SK-MEL-5 (cell line): ENCODE results near the gene SLC15A3. TPM values are rescaled to one million over a fixed set of nuclear protein-coding genes. Genes with fewer than 3 reads are reported as not detected.

Source experiments
- DNase-seq: peaks from one replicate; pipeline ENCODE4 v3.0.0-alpha.2; 2016; ENCODE audit warnings: low read depth, low spot score
- in situ Hi-C: cut with HindIII; loops from 2 replicates; pipeline ENCODE4 v1.10.0; 2016; ENCODE audit warnings: low sequenced_read_pairs, high pct_unique_total_duplicates, low pct_unique_long_range_greater_than_20kb
- total RNA-seq: library from RNA; depleted of rRNA; stranded (reverse); fragments of >200 nt; shearing (Covaris generic); gene quantifications from 2 replicates; pipeline ENCODE4 v1.2.3, GENCODE V29; 2014

The SLC15A3 gene
- total RNA-seq, 1 experiment from 2014 or later: 1.1 TPM

GRCh38 chr11:60936467-60937143, 15.4 kb downstream of the SLC15A3 start:
- DNase-seq: no peak
- in situ Hi-C loops: no loop called here

GRCh38 chr11:60935676-60936442, 16.1 kb downstream of the SLC15A3 start:
- no peak for DNase-seq
- in situ Hi-C loops: no loop called here

DNA sequence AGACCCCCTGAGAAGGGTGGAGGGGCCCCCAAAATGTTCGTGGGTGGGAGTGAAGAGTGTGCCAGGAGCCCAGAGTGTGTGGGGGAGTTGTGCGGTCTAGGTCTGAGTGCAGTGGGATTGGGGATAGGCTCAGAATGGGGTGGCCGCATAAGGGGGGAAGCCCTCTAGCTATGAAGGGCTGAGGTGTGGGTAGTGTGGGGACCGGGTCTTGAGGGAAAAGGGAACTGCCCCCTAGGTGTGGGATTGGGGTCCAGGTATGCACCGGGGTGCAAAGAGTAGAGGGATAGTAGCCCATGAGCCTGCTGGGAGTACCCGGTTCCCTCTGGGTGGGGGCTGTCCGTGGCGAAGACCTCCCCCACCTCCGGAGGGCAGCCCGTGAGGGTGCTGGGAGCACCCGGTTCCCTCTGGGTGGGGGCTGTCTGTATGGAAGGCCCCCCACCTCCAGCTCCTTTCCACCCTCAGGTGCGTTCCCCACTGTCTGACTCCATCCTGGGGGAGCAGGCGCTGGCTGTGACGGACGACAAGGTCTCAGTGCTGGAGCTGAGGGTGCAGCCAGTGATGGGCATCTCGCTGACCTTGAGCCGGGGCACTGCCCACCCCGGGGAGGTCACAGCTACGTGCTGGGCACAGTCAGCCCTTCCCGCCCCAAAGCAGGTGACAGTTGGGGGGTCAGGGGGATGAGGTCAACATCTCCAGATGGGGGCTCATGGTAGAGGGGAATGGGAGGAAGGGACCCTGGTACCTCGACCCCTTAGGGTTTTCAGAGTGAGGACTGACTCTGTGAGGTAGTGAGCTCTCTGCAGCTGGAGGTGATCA, 17.0 kb downstream of the SLC15A3 start:
- no peak for DNase-seq
- in situ Hi-C loops: no loop called here

DNA sequence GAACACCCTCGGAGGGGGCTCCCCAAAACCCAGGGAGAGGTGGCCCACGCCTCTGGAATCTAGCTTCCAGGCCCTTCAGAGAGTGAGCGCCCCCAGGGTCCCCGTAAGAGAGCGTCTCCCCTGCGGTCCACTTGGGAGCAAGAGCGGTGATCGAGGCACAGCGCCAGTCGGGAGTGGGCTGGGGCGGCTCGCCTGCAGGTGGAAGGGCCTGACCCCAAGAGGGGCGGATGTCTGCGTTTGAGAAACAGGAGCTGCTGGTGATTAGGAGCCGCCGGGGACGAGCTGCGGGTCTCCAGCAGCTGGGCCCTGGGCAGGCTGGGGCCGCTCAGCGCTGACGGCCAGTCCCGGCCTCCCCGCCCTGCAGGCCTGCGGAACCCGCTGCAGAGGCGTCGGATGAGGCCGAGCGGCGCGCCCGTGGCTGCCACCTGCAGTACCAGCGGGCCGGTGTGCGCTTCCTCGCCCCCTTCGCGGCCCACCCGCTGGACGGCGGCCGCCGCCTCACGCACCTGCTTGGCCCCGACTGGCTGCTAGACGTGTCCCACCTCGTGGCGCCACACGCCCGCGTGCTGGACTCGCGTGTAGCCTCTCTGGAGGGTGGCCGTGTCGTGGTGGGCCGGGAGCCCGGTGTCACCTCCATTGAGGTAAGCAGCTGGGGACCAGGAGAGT, 17.7 kb downstream of the SLC15A3 start:
- DNase-seq: no peak
- in situ Hi-C loops: no loop called here

DNA sequence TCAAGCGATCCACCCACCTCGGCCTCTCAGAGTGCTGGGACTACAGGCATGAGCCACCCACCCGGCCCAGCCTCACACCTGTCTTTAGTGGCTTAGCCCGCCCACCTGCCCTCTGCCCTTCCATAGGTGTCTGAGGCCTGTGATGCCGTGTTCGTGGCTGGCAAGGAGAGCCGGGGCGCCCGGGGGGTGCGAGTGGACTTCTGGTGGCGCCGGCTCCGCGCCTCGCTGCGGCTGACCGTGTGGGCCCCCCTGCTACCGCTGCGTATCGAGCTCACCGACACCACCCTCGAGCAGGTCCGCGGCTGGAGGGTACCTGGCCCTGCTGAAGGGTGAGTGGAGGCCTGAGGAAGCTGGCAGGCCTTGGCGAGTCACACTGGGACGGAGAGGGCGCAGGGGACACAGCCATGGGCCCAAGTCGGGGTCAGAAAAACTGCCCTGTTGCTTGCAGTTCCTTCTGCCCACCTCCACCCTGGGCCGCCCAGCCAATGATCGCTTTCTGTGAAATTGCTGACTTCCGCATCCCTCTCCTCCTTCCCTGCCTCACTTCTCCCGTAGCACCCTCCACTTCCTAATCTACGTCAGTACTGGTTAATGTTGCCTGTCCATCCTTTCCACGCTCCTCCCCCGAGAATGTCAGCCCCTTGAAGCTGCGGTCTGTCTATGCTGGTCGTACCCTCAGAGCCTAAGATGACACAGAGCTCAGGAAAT, 18.4 kb downstream of the SLC15A3 start:
- in situ Hi-C loops: no loop called here
- no peak for DNase-seq

- in situ Hi-C loops: no loop called here
- DNase-seq: no peak
Observed at GRCh38 chr11:60932605-60933356, 19.2 kb downstream of the SLC15A3 start.

- DNase-seq: no peak
- in situ Hi-C loops: no loop called here
Observed at GRCh38 chr11:60931917-60932316, 20.1 kb downstream of the SLC15A3 start.

DNA sequence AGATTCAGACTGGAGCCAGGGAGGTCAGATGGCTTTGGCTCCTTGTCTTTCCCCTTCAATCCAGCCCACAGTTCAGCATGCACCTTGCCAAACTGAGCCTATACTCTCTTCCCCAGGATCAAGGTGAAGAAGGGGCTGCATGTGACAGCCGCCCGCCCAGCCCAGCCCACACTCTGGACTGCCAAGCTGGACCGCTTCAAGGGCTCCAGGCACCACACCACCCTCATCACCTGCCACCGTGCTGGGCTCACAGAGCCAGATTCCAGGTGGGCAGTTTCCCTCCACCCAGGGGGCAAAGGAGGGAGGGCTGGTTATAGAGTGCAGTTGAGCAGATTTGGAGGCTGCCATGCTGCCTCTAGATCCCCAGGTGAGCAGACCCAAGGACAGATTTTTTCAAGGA, 21.6 kb downstream of the SLC15A3 start:
- no peak for DNase-seq

DNA sequence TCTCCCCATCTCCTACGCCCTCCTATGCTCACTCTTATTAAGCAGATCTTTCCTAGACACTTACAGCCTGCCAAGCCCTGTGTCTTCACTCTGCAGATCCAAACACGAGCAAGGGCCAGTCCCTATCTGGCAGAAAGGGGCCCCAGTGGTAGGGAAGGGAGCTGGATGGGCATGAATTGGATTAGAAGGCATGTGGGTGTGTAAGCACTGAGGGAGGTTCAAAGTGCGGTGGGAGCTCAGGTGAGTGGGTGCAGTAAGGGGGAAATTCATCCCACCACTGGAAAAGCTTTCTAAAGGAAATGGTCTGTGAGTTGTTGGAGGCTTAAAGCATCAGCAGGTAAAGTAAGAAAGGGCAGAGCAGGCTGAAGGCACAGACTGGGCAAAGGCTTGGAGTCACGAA, 22.2 kb downstream of the SLC15A3 start:
- no peak for DNase-seq
- in situ Hi-C loops: no loop called here

More for the DNA sequence above, 21.6 kb downstream of the SLC15A3 start:
- in situ Hi-C loops: no loop called here

GRCh38 chr11:60928563-60929001, 23.4 kb downstream of the SLC15A3 start:
- in situ Hi-C loops: no loop called here

DNA sequence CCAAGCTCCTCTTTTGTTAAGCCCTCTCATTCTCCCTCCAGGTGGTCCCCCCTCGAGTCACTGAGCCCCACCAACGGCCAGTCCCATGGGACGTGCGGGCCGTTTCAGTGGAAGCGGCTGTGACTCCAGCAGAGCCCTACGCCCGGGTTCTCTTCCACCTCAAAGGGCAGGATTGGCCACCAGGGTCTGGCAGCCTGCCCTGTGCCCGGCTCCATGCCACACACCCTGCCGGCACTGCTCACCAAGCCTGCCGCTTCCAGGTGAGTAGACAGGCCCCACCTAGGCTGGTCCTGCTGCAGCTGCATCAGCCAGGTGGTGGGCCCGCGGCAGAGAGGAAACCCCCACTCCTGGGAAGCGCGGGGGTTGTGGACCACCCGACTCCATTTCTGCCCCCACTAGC, 24.4 kb downstream of the SLC15A3 start:
- in situ Hi-C loops: no loop called here
- no peak for DNase-seq

More at GRCh38 chr11:60928563-60929001, 23.4 kb downstream of the SLC15A3 start:
- no peak for DNase-seq

GRCh38 chr11:60927061-60927592, 24.8 kb downstream of the SLC15A3 start:
- in situ Hi-C loops: no loop called here
- no peak for DNase-seq

DNA sequence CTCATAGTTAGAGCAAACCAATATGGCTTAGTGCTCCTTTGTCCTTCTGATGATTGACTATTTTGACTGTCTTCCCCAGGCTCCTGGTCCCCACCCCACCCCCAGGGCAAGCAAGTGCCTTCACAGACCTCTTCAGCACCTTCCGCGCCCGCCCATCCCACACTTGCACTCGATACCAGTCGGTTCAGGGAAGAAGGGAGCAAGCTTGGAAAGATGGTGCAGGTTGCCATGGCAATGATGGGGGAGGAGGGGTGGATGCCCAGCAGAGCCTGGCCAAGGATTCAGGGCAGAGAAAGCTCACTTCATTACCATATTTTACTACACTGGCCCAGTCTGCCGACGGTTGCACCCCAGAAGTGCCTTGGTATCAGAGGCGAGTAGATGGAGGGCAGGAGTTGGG, 25.5 kb downstream of the SLC15A3 start:
- DNase-seq: no peak
- in situ Hi-C loops: no loop called here

DNA sequence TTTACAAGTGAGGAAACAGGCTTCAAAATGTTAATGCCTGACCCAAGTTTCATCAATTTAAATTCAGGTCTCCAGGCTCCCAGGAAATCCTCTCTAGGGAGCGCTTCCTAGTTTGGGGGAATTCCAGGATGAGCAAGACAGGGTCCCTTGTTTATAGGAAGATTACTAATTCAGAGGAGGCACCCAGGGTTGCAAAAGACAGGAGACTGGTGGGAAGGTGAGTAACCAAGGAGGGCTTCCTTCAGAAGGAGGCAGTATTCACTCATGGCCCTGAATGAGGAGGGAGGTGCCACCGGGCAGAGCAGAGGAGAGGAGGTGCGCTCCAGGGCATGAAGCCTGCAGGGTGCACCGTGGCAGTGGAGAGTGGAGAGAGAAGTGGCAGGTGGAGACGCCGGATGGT, 26.1 kb downstream of the SLC15A3 start:
- in situ Hi-C loops: no loop called here
- DNase-seq: no peak

DNA sequence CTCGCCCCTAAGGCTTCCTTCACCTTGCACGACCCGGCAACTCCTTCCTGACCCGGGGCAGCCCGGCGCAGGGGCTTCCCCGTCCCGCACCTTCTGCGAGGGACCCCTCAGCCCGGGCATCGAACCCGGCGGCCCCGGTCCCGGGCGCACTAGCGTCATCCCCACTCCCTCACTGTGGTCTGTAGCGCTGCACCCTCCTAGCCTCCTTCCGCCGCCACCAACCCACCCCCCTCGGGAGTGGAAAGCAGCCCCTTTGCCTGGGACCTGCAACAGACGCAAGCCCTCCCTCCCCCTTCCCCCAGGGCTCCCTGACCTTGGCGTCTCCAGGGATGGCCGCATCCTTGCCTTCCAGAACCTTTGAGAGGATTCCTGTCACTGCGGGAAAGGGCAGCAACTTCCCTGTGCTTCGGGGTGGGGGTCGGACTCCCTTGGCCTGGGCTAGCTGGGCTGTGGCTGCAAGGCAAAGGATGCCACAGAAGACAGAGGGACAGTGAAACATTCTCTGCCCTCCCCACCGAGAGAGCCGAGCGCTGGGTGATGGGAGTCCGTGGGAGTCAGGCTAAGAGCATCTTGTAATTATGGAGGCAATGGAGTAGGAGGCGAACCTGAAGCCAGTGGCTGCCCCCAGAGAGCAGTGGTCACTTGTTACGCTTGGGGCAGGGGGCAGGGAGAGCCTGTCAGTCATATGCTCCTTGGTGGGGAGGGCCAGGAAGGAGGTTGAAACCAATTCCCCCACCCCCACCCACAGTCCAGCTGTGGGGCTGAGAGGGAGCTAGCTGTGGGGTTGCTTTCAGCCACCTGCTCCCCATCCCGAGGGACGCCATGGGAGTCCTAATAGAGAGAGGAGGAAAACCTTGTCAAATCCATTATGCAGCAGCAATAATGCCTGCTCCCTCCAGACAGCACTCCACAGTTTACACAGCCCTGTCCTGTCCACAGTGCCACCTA, 26.8 kb downstream of the SLC15A3 start:
- in situ Hi-C loops: no loop called here
- DNase-seq: no peak
